Endothelial cell of umbilical vein (primary cell): ENCODE measurements around the gene MCF2L.

Experiments used
- EZH2 ChIP-seq: IDR thresholded peaks from 2 replicates; pipeline ENCODE4 v1.6.1; 2012; ENCODE audit warnings: borderline replicate concordance, low read depth, mild to moderate bottlenecking, moderate library complexity, low read length, inconsistent platforms; ENCODE audit not compliant: severe bottlenecking
- FOS ChIP-seq: IDR thresholded peaks from 2 replicates; pipeline ENCODE4 v1.6.1; 2011; ENCODE audit warnings: mild to moderate bottlenecking, low read length, moderate library complexity, borderline replicate concordance; ENCODE audit not compliant: insufficient read depth
- POLR2A ChIP-seq: IDR thresholded peaks from 2 replicates; pipeline ENCODE4 v1.6.1; 2012; ENCODE audit warnings: low read depth, mild to moderate bottlenecking, control low read depth, low read length
- POLR2AphosphoS5 ChIP-seq: IDR thresholded peaks from 2 replicates; pipeline ENCODE4 v1.6.1; 2012; ENCODE audit warnings: low read depth, mild to moderate bottlenecking, control low read depth, low read length, moderate library complexity; ENCODE audit not compliant: insufficient read depth
- TF ChIP-seq, protein P1 (sequence below), 2 donors: IDR thresholded peaks; 1 replicate in 1 of 2; 2 replicates in 1 of 2; pipeline ENCODE4 v1.5.1; 2011; ENCODE audit warnings: low read length in 2 of 2, mild to moderate bottlenecking in 2 of 2, moderate library complexity in 2 of 2, control low read depth in 1 of 2, inconsistent platforms in 1 of 2, low read depth in 1 of 2; ENCODE audit not compliant: insufficient read depth in 1 of 2; ENCODE audit errors: extremely low read depth in 1 of 2

DNA sequence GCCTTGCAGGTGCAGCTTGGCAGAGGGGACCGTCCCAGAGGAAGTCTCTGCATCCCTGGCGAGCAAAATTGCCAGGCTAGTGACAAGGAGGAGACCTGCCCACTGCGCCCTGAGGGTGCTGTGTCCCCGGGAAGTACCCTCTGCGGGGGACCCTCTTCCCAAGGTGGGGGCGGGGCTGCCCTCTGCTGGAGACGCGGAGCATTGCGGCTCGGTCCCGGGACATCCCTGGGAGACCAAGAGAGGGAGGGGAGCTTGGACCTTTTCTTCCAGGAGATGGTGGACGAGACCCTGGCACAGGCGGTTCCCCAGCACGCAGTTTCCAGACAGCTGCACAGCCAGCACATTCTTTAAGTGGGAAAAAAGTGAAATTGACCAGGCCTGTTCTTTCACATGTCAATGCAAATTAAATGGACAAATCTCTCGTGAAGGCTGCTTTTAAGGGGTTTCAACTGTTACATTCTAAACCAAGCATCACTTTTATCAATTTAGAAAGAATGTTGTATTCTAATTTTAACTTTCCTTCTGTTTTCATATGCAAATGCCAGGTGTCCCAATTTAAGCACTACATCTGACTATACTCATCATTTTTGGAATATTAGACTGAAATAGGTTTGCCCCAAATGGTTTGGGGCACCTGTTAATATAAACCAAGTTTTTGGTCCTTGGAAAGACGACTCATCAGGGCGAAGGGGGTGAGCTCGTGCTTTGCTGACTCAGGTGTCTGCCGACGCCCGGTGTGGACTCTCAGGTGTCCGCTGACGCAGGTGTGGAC is 60.7 kb downstream of the MCF2L start:
- TF ChIP-seq, protein P1, sequence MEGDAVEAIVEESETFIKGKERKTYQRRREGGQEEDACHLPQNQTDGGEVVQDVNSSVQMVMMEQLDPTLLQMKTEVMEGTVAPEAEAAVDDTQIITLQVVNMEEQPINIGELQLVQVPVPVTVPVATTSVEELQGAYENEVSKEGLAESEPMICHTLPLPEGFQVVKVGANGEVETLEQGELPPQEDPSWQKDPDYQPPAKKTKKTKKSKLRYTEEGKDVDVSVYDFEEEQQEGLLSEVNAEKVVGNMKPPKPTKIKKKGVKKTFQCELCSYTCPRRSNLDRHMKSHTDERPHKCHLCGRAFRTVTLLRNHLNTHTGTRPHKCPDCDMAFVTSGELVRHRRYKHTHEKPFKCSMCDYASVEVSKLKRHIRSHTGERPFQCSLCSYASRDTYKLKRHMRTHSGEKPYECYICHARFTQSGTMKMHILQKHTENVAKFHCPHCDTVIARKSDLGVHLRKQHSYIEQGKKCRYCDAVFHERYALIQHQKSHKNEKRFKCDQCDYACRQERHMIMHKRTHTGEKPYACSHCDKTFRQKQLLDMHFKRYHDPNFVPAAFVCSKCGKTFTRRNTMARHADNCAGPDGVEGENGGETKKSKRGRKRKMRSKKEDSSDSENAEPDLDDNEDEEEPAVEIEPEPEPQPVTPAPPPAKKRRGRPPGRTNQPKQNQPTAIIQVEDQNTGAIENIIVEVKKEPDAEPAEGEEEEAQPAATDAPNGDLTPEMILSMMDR (IDR thresholded peaks at IDR 0.05; ENCODE audit: extremely low read depth in 1 of 2, insufficient read depth in 1 of 2, low read depth in 1 of 2, low read length in 2 of 2) = peak; percentile 81 to 91
- TF ChIP-seq EZH2 (no peak), FOS (no peak), POLR2AphosphoS5 (no peak), POLR2A (no peak)
